Parathyroid adenoma (tissue), 2 donors: ENCODE measurements around the gene ITPR1.

Source experiments
- H2AFZ ChIP-seq: fragments of 300-600 bp; sonication (generic); one replicate; pipeline ENCODE4 v1.7.0; 2017; ENCODE audit warnings: antibody characterized with exemption, mild to moderate bottlenecking
- H3K27ac ChIP-seq: fragments of 300-600 bp; sonication (generic); one replicate; pipeline ENCODE4 v1.7.0; 2017
- H3K27me3 ChIP-seq: fragments of 300-600 bp; sonication (generic); one replicate; pipeline ENCODE4 v1.7.0; 2017; ENCODE audit warnings: low read length; ENCODE audit not compliant: control insufficient read depth, insufficient read depth
- H3K36me3 ChIP-seq: fragments of 300-600 bp; sonication (generic); one replicate; pipeline ENCODE4 v1.7.0; 2017; ENCODE audit warnings: low read length; ENCODE audit not compliant: control insufficient read depth, insufficient read depth
- H3K4me1 ChIP-seq: fragments of 300-600 bp; sonication (generic); one replicate; pipeline ENCODE4 v1.7.0; 2017; ENCODE audit warnings: control low read depth
- H3K4me2 ChIP-seq: fragments of 300-600 bp; sonication (generic); one replicate; pipeline ENCODE4 v1.7.0; 2017; ENCODE audit warnings: low read length
- H3K4me3 ChIP-seq: fragments of 300-600 bp; sonication (generic); one replicate; pipeline ENCODE4 v1.7.0; 2017; ENCODE audit warnings: low read depth, low read length
- H3K79me2 ChIP-seq: fragments of 300-600 bp; sonication (generic); one replicate; pipeline ENCODE4 v1.7.0; 2017; ENCODE audit warnings: control low read depth
- H3K9ac ChIP-seq: fragments of 300-600 bp; sonication (generic); one replicate; pipeline ENCODE4 v1.7.0; 2017; ENCODE audit warnings: mild to moderate bottlenecking
- H3K9me3 ChIP-seq: fragments of 300-600 bp; sonication (generic); one replicate; pipeline ENCODE4 v1.7.0; 2017; ENCODE audit warnings: low read length; ENCODE audit not compliant: control insufficient read depth
- CTCF ChIP-seq: fragments of 300-600 bp; sonication (generic); IDR thresholded peaks from one replicate; pipeline ENCODE4 v1.7.0; 2017; ENCODE audit warnings: antibody characterized with exemption, mild to moderate bottlenecking
- donor health status: primary hyperparathyroidism.

The ITPR1 gene

GRCh38 chr3:4833471-4833870 lies 340.3 kb downstream of the ITPR1 start:
- Histone ChIP-seq H3K9ac (no peak overlapping the region), H3K79me2 (no peaks in the 10 kb centered on the region), H3K4me3 (no peak overlapping the region), H3K4me2 (no peak overlapping the region), H3K36me3 (no peaks in the 10 kb centered on the region), H2AFZ (no peak overlapping the region), H3K27ac (no peak overlapping the region), H3K9me3 (no peaks in the 10 kb centered on the region), H3K27me3 (no peaks in the 10 kb centered on the region), H3K4me1 (peaks cover 15% of the 10 kb centered on the region)
- TF ChIP-seq CTCF, result no peak

GRCh38 chr3:4834403-4834866 lies 341.3 kb downstream of the ITPR1 start:
- Histone ChIP-seq H3K4me1 (peaks cover 15% of the 10 kb centered on the region), H3K4me3 (no peak overlapping the region), H3K9ac (no peak overlapping the region), H3K79me2 (no peaks in the 10 kb centered on the region), H3K4me2 (no peak overlapping the region), H3K9me3 (no peaks in the 10 kb centered on the region), H3K27ac (no peak overlapping the region), H3K36me3 (no peaks in the 10 kb centered on the region), H3K27me3 (no peaks in the 10 kb centered on the region), H2AFZ (no peak overlapping the region)
- TF ChIP-seq CTCF, result no peak

DNA sequence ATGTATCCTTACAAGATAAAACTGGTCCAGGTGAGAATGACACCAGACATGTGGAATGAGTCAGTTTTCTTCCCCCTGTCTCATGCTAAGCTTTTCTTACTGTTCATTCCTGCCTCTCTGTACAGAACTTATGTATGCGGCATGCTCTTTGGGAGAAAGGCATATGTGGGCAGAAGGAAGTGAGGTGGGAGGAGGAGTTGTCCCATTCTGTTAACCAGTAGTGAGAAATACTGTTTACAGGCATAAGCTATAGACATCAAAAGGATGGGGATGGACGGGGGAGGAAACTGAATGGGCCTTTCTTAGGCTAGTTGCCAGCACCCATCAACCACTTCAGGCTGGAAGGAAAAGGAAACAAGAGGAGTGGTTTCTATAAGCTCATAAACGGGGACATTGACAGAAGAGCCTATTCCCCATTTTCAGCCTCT lies 342.5 kb downstream of the ITPR1 start:
- H3K9me3 ChIP-seq, result no peaks in the 10 kb centered on the region
- TF ChIP-seq CTCF, result no peak
- no peak overlapping the region for H2AFZ ChIP-seq
- no peaks in the 10 kb centered on the region for H3K79me2 ChIP-seq
- H3K9ac ChIP-seq, result no peak overlapping the region
- H3K4me2 ChIP-seq, result no peak overlapping the region
- H3K4me3 ChIP-seq, result no peak overlapping the region
- H3K27ac ChIP-seq, result no peak overlapping the region
- no peaks in the 10 kb centered on the region for H3K36me3 ChIP-seq
- H3K27me3 ChIP-seq, result no peaks in the 10 kb centered on the region
- H3K4me1 ChIP-seq, result peaks cover 15% of the 10 kb centered on the region

DNA sequence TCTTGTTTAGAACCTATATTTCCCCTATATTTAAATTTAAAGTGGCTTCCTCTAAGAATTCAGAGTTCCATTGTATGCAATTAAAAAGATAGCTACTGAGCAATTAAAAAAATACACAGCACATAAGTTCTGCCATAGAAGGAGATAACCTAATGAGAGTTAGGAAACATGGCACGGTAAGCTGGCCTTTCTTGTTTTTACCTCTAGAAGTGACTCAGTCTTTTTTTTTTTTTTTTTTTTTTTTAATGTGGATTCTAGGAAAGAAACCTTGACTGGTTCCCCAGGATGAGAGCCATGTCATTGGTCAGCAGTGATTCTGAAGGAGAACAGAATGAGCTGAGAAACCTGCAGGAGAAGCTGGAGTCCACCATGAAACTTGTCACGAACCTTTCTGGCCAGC lies 343.4 kb downstream of the ITPR1 start:
- Histone ChIP-seq H3K4me1 (peaks cover 6% of the 10 kb centered on the region), H3K27ac (no peak overlapping the region), H3K4me2 (no peak overlapping the region), H3K79me2 (no peaks in the 10 kb centered on the region), H3K9ac (no peak overlapping the region), H3K36me3 (no peaks in the 10 kb centered on the region), H2AFZ (no peak overlapping the region), H3K27me3 (no peaks in the 10 kb centered on the region), H3K4me3 (no peak overlapping the region), H3K9me3 (no peaks in the 10 kb centered on the region)
- no peak for TF ChIP-seq CTCF

GRCh38 chr3:4837374-4837930 lies 344.3 kb downstream of the ITPR1 start:
- Histone ChIP-seq H3K36me3 (no peaks in the 10 kb centered on the region), H2AFZ (no peak overlapping the region), H3K9ac (no peak overlapping the region), H3K9me3 (no peaks in the 10 kb centered on the region), H3K27ac (no peak overlapping the region), H3K4me2 (no peak overlapping the region), H3K27me3 (no peaks in the 10 kb centered on the region), H3K79me2 (no peaks in the 10 kb centered on the region), H3K4me3 (no peak overlapping the region), H3K4me1 (no peaks in the 10 kb centered on the region)
- TF ChIP-seq CTCF, result no peak
